ENCODE results near the gene PLAC1. TPM values are rescaled to one million over a fixed set of nuclear protein-coding genes. Genes with fewer than 3 reads are reported as not detected.

The PLAC1 gene
- total and polyA plus RNA-seq, 2 of the 13 experiments (the other 11 are each of a cell fraction or from before 2014, with no cell fraction given) = 0.40 to 2.7 TPM

DNA sequence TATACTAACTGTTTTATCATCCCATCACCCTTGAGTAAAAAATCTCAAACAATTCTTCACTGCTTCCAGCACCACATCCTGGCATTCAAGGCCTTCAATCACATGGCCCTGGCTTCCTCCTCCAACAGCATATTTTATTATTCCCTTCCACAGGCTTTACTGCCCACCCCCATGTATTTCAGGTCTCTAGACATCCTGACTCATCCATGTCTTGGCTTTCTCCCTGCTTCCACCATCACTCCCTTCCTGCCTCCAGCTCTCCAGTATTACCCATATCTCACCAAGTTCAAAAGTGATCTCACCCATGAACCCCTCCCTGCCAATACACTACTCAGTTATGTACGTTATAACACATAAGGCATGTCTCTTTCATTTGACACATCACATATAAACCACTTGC, 34.7 kb upstream of the PLAC1 start (continued):
- TF ChIP-seq, protein P1, sequence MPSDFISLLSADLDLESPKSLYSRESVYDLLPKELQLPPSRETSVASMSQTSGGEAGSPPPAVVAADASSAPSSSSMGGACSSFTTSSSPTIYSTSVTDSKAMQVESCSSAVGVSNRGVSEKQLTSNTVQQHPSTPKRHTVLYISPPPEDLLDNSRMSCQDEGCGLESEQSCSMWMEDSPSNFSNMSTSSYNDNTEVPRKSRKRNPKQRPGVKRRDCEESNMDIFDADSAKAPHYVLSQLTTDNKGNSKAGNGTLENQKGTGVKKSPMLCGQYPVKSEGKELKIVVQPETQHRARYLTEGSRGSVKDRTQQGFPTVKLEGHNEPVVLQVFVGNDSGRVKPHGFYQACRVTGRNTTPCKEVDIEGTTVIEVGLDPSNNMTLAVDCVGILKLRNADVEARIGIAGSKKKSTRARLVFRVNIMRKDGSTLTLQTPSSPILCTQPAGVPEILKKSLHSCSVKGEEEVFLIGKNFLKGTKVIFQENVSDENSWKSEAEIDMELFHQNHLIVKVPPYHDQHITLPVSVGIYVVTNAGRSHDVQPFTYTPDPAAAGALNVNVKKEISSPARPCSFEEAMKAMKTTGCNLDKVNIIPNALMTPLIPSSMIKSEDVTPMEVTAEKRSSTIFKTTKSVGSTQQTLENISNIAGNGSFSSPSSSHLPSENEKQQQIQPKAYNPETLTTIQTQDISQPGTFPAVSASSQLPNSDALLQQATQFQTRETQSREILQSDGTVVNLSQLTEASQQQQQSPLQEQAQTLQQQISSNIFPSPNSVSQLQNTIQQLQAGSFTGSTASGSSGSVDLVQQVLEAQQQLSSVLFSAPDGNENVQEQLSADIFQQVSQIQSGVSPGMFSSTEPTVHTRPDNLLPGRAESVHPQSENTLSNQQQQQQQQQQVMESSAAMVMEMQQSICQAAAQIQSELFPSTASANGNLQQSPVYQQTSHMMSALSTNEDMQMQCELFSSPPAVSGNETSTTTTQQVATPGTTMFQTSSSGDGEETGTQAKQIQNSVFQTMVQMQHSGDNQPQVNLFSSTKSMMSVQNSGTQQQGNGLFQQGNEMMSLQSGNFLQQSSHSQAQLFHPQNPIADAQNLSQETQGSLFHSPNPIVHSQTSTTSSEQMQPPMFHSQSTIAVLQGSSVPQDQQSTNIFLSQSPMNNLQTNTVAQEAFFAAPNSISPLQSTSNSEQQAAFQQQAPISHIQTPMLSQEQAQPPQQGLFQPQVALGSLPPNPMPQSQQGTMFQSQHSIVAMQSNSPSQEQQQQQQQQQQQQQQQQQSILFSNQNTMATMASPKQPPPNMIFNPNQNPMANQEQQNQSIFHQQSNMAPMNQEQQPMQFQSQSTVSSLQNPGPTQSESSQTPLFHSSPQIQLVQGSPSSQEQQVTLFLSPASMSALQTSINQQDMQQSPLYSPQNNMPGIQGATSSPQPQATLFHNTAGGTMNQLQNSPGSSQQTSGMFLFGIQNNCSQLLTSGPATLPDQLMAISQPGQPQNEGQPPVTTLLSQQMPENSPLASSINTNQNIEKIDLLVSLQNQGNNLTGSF (CRISPR knock-in tag; IDR thresholded peaks at IDR 0.05) = no peak
- TF ChIP-seq, protein P2, sequence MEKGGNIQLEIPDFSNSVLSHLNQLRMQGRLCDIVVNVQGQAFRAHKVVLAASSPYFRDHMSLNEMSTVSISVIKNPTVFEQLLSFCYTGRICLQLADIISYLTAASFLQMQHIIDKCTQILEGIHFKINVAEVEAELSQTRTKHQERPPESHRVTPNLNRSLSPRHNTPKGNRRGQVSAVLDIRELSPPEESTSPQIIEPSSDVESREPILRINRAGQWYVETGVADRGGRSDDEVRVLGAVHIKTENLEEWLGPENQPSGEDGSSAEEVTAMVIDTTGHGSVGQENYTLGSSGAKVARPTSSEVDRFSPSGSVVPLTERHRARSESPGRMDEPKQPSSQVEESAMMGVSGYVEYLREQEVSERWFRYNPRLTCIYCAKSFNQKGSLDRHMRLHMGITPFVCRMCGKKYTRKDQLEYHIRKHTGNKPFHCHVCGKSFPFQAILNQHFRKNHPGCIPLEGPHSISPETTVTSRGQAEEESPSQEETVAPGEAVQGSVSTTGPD (CRISPR knock-in tag; IDR thresholded peaks at IDR 0.05) = no peak
- no peak for TF ChIP-seq EED (CRISPR knock-in tag; IDR thresholded peaks at IDR 0.05)
- TF ChIP-seq MTF2 (CRISPR knock-in tag; IDR thresholded peaks at IDR 0.05; ENCODE audit: borderline replicate concordance) = no peak
- TF ChIP-seq SAP130 (CRISPR knock-in tag; IDR thresholded peaks at IDR 0.05; ENCODE audit: low read depth) = no peak
- TF ChIP-seq, protein P3, sequence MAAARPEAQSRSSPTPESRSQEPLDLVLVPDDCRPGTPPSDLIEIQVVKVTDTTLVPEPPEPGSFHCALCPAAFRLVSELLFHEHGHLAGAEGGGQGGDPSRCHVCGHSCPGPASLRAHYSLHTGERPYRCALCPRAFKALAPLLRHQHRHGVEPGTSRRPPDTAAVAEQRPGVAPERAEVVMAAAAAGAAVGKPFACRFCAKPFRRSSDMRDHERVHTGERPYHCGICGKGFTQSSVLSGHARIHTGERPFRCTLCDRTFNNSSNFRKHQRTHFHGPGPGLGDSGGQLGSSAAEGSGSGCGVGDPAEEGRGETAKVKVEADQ (CRISPR knock-in tag; IDR thresholded peaks at IDR 0.05; ENCODE audit: borderline replicate concordance) = no peak
- no peak for TF ChIP-seq SNAI1 (CRISPR knock-in tag; IDR thresholded peaks at IDR 0.05; ENCODE audit: borderline replicate concordance)

Measured in HepG2 (cell line).